PC-3 (cell line): Measurements from ENCODE around the gene TBPL1. TPM values are rescaled to one million over a fixed set of nuclear protein-coding genes. Genes with fewer than 3 reads are reported as not detected.
A peak's percentile ranks its signal among the peaks of the same experiment; 100 is the strongest.

Experiments used
- ATAC-seq: fragments of 200-7000 bp; cut with Tn5 transposase; 2 replicates; pipeline ENCODE4 v1.9.1; 2020; ENCODE audit warnings: mild to moderate bottlenecking, moderate library complexity
- BruUV-seq: library from RNA; stranded (reverse); fragments of 400-500 nt; replicated peaks from 2 replicates; lab custom pipeline; 2021; lab: Mats Ljungman, UMichigan
- CTCF ChIA-PET: fragments of 300-600 bp; sonication (Branson Sonifier 250); formaldehyde crosslinking; loops from one replicate; lab custom pipeline; 2022; ENCODE audit warnings: antibody characterized with exemption; lab: Charles Lee
- POLR2A ChIA-PET: fragments of 300-600 bp; sonication (Branson Sonifier 250); formaldehyde crosslinking; loops from one replicate; lab custom pipeline; 2022; ENCODE audit warnings: antibody characterized with exemption; ENCODE audit not compliant: unreplicated experiment; lab: Charles Lee
- DNase-seq: peaks from one replicate; pipeline ENCODE4 v3.0.0-alpha.2; 2015
- H2AFZ ChIP-seq: fragments of 300-600 bp; sonication (generic); 2 replicates; pipeline ENCODE4 v1.6.0; 2016; ENCODE audit warnings: antibody characterized with exemption, low read length
- H3F3A ChIP-seq: fragments of 300-600 bp; sonication (generic); one replicate; pipeline ENCODE4 v1.6.0; 2017; ENCODE audit warnings: antibody characterized with exemption, low read length, control low read depth, mild to moderate bottlenecking; ENCODE audit not compliant: unreplicated experiment
- H3K27ac ChIP-seq: fragments of 300-600 bp; sonication (generic); 2 replicates; pipeline ENCODE4 v1.5.1; 2016; ENCODE audit warnings: mild to moderate bottlenecking, low read length
- H3K27me3 ChIP-seq: fragments of 300-600 bp; sonication (generic); 2 replicates; pipeline ENCODE4 v1.6.1; 2016; ENCODE audit warnings: low read length, mixed read lengths
- H3K36me3 ChIP-seq: fragments of 300-600 bp; sonication (generic); 2 replicates; pipeline ENCODE4 v1.6.1; 2016; ENCODE audit warnings: low read depth, mixed run types, low read length, mixed read lengths
- H3K4me1 ChIP-seq: fragments of 300-600 bp; sonication (generic); 2 replicates; pipeline ENCODE4 v1.5.1; 2016; ENCODE audit warnings: low read length; ENCODE audit not compliant: insufficient read depth
- H3K4me2 ChIP-seq: fragments of 300-600 bp; sonication (generic); 2 replicates; pipeline ENCODE4 v1.6.0; 2016; ENCODE audit warnings: low read length
- H3K4me3 ChIP-seq: fragments of 300-600 bp; sonication (generic); 2 replicates; pipeline ENCODE4 v1.5.1; 2016; ENCODE audit warnings: mild to moderate bottlenecking, low read length, mixed read lengths
- H3K79me2 ChIP-seq: fragments of 300-600 bp; sonication (generic); 2 replicates; pipeline ENCODE4 v1.6.1; 2017; ENCODE audit warnings: low read length, mixed read lengths
- H3K9ac ChIP-seq: fragments of 300-600 bp; sonication (generic); 2 replicates; pipeline ENCODE4 v1.6.0; 2016; ENCODE audit warnings: mild to moderate bottlenecking, low read length
- H3K9me2 ChIP-seq: fragments of 300-600 bp; sonication (generic); replicated peaks from 2 replicates; pipeline ENCODE4 v1.6.1; 2016; ENCODE audit warnings: mixed run types, low read length, mixed read lengths
- H3K9me3 ChIP-seq: fragments of 300-600 bp; sonication (generic); 2 replicates; pipeline ENCODE4 v1.6.1; 2016; ENCODE audit warnings: low read length, mixed read lengths
- H4K20me1 ChIP-seq: fragments of 300-600 bp; sonication (generic); 2 replicates; pipeline ENCODE4 v1.6.1; 2016; ENCODE audit warnings: low read length, mixed read lengths
- EZH2 ChIP-seq: fragments of 300-600 bp; sonication (generic); IDR thresholded peaks from one replicate; pipeline ENCODE4 v1.6.1; 2017; ENCODE audit warnings: antibody characterized with exemption, mild to moderate bottlenecking, low read length; ENCODE audit not compliant: unreplicated experiment
- EZH2phosphoT487 ChIP-seq: fragments of 300-600 bp; sonication (generic); IDR thresholded peaks from 2 replicates; pipeline ENCODE4 v1.6.1; 2018; ENCODE audit warnings: mild to moderate bottlenecking, antibody characterized with exemption, low read length, borderline replicate concordance
- intact Hi-C: fragments of 100-400 bp; cut with micrococcal nuclease; formaldehyde crosslinking; loops from 2 replicates; pipeline ENCODE4 v1.9.0; 2023
- total RNA-seq: library from RNA; depleted of rRNA; stranded (reverse); fragments of >200 nt; gene quantifications from 2 replicates; pipeline ENCODE4 v1.2.3, GENCODE V29; 2014
- TF ChIP-seq, protein P1 (sequence below): fragments of 300-600 bp; sonication (generic); conservative IDR thresholded peaks from 2 replicates; pipeline ENCODE4 v1.5.1; 2017; ENCODE audit warnings: antibody characterized with exemption, low read depth, mild to moderate bottlenecking, low read length

TBPL1 gene
- total RNA-seq, 1 experiment from 2014 or later: 30.8 TPM

DNA sequence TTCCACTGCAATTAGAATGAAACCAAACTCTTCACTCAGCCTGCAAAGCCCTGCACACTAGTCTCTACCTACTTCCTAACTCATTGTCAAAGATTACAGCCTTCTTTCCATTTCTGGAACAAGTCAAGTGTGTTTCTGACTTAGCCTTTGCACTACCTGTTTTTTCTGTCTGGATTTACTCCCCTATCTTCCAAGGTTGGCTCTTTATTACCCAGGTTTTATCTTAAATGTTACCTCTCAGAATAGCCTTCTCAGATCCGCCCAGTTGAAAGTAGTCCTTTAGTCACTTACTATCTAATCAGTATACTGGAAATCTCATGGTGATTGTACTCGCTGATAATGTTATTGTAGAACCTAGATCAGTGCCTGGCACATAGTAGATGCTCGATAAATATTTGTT lies 42.7 kb downstream of the TBPL1 start:
- intact Hi-C loops: loop anchor here (2.0 kb wide), 1 partner anchor 19 kb away; no protein-coding TSS in a partner anchor
- BruUV-seq: no TSS peak
- no peaks in the 10 kb centered on the region for H3K36me3 ChIP-seq
- TF ChIP-seq EZH2phosphoT487: no peak
- no peak for TF ChIP-seq EZH2
- TF ChIP-seq, protein P1, sequence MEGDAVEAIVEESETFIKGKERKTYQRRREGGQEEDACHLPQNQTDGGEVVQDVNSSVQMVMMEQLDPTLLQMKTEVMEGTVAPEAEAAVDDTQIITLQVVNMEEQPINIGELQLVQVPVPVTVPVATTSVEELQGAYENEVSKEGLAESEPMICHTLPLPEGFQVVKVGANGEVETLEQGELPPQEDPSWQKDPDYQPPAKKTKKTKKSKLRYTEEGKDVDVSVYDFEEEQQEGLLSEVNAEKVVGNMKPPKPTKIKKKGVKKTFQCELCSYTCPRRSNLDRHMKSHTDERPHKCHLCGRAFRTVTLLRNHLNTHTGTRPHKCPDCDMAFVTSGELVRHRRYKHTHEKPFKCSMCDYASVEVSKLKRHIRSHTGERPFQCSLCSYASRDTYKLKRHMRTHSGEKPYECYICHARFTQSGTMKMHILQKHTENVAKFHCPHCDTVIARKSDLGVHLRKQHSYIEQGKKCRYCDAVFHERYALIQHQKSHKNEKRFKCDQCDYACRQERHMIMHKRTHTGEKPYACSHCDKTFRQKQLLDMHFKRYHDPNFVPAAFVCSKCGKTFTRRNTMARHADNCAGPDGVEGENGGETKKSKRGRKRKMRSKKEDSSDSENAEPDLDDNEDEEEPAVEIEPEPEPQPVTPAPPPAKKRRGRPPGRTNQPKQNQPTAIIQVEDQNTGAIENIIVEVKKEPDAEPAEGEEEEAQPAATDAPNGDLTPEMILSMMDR: no peak
- no peak overlapping the region for H3K4me3 ChIP-seq
- H3K9me3 ChIP-seq: no peaks in the 10 kb centered on the region
- peaks cover 39% of the 10 kb centered on the region for H3K4me1 ChIP-seq
- no peaks in the 10 kb centered on the region for H3K79me2 ChIP-seq
- DNase-seq (no peak), ATAC-seq (no peak)
- peak overlapping the region; percentile 65 for H3K27ac ChIP-seq
- H3K9ac ChIP-seq: no peak overlapping the region
- H3K9me2 ChIP-seq: no peaks in the 10 kb centered on the region
- H3K4me2 ChIP-seq: peak overlapping the region; percentile 53
- H3F3A ChIP-seq: peaks cover 1% of the 10 kb centered on the region
- POLR2A ChIA-PET: no interaction called here
- CTCF ChIA-PET: no interaction called here
- no peak overlapping the region for H2AFZ ChIP-seq
- no peaks in the 10 kb centered on the region for H3K27me3 ChIP-seq
- H4K20me1 ChIP-seq: no peaks in the 10 kb centered on the region

DNA sequence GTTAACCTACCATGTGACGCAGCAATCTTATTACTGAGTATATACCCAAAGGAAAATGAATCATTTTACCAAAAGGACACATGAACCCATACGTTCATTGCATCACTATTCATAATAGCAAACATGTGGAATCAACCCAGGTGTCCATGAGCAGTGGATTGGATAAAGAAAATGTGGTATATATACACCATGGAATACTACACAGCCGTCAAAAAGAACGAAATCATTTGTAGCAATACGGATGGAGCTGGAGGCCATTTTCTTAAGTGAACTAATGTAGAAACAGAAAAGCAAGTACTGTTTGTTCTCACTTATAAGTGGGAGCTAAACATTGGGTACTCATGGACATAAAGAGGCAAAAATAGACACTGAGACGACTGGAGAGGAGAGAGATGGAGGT lies 44.2 kb downstream of the TBPL1 start:
- DNase-seq (no peak), ATAC-seq (no peak)
- no peaks in the 10 kb centered on the region for H3F3A ChIP-seq
- no peaks in the 10 kb centered on the region for H3K79me2 ChIP-seq
- H3K27me3 ChIP-seq: no peaks in the 10 kb centered on the region
- H2AFZ ChIP-seq: no peak overlapping the region
- no peaks in the 10 kb centered on the region for H3K36me3 ChIP-seq
- no peak overlapping the region for H3K4me2 ChIP-seq
- H3K27ac ChIP-seq: peak overlapping the region; percentile 65; the same call in 1 of the 2 replicates
- POLR2A ChIA-PET: no interaction called here
- H3K9ac ChIP-seq: no peak overlapping the region
- H3K4me3 ChIP-seq: no peak overlapping the region
- H3K9me2 ChIP-seq: no peaks in the 10 kb centered on the region
- no peaks in the 10 kb centered on the region for H4K20me1 ChIP-seq
- intact Hi-C loops: loop anchor here (2.0 kb wide), 1 partner anchor 18 kb away; no protein-coding TSS in a partner anchor
- no peaks in the 10 kb centered on the region for H3K9me3 ChIP-seq
- CTCF ChIA-PET: no interaction called here
- TF ChIP-seq, protein P1: no peak
- TF ChIP-seq EZH2phosphoT487 (no peak), EZH2 (no peak)
- peaks cover 26% of the 10 kb centered on the region for H3K4me1 ChIP-seq
- no TSS peak for BruUV-seq

DNA sequence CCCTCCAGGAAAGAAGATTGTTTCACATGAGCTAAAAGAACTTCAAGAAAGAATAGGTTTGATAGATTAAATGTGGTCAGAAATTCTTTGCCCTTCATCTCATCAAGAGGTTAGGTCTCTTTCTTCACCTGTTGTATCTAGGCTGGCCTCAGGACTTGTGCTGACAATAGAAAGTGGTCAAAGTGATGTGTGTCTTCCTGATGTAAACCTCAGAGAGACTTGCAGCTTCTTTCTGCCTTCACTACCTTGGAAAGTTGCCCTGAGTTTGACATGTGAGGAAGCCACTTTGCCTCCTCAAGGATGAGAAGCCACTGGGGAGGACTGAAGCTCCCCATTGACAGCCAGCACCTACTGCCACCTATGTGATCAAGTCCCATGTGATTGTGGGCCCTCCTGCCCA lies 46.3 kb downstream of the TBPL1 start:
- Histone ChIP-seq H3K9me3 (no peaks in the 10 kb centered on the region), H3K4me1 (peaks cover 40% of the 10 kb centered on the region), H3F3A (no peaks in the 10 kb centered on the region), H3K4me3 (no peak overlapping the region), H3K36me3 (no peaks in the 10 kb centered on the region), H3K4me2 (no peak overlapping the region), H3K79me2 (no peaks in the 10 kb centered on the region), H4K20me1 (no peaks in the 10 kb centered on the region), H3K27ac (no peak overlapping the region), H3K27me3 (no peaks in the 10 kb centered on the region), H3K9ac (no peak overlapping the region), H2AFZ (no peak overlapping the region), H3K9me2 (no peaks in the 10 kb centered on the region)
- ATAC-seq (no peak), DNase-seq (no peak)
- no peak for TF ChIP-seq EZH2phosphoT487
- TF ChIP-seq, protein P1: no peak
- no peak for TF ChIP-seq EZH2
- CTCF ChIA-PET: no interaction called here
- POLR2A ChIA-PET: no interaction called here
- BruUV-seq: no TSS peak
- intact Hi-C loops: no loop called here
